Mesodermal cell (in vitro differentiated cells): ENCODE data around the gene DACH1.

Experiments
- H3K27ac ChIP-seq: 2 replicates; pipeline ENCODE4 v1.7.0; 2013; ENCODE audit warnings: mild to moderate bottlenecking, low read depth, low read length, moderate library complexity; ENCODE audit not compliant: severe bottlenecking
- H3K36me3 ChIP-seq: 2 replicates; pipeline ENCODE4 v1.7.1; 2013; ENCODE audit warnings: mild to moderate bottlenecking, low read length, moderate library complexity; ENCODE audit not compliant: control insufficient read depth, insufficient read depth
- H3K4me1 ChIP-seq: one replicate; pipeline ENCODE4 v1.7.1; 2013; ENCODE audit warnings: mild to moderate bottlenecking, low read length; ENCODE audit not compliant: insufficient read depth, control insufficient read depth, poor library complexity, severe bottlenecking
- H3K4me3 ChIP-seq: 2 replicates; pipeline ENCODE4 v1.7.0; 2013; ENCODE audit warnings: low read length, control low read depth, mild to moderate bottlenecking; ENCODE audit not compliant: insufficient read depth, poor library complexity, severe bottlenecking; ENCODE audit errors: extremely low read depth
- H3K9me3 ChIP-seq: 2 replicates; pipeline ENCODE4 v1.7.1; 2013; ENCODE audit warnings: mild to moderate bottlenecking, low read length, moderate library complexity; ENCODE audit not compliant: control insufficient read depth
- WGBS, 2 experiments: methylation state at CpG; one replicate each; pipeline ENCODE4 v1.1.5; 2013; ENCODE audit warnings: missing lambda C conversion rate in 2 of 2; ENCODE audit not compliant: insufficient coverage in 2 of 2; 5-methylcytosine and 5-hydroxymethylcytosine counted together

Gene DACH1

DNA sequence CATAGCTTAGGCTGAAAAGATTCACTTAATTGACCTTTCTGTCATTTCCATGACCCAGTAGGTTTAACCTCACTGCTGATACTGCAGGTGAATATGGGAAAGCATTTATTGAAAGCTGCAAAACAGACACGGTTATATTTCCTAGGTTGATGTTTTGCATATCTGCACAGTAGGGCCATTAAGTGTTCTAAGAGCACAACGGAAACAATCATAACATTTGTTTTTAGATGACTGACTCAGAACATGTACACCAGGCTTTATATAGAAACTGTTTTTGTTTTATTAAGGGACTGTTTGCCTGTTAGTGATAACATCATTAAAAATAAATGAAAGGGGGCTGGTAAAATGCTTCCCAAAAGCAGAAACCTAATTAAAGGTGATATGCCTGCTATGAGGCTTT is 367.8 kb downstream of the DACH1 start:
- WGBS, 2 experiments: 100% methylated on average over 1 of the region's 2 CpGs
- H3K27ac ChIP-seq: no peak overlapping the region
- H3K9me3 ChIP-seq: no peaks in the 10 kb centered on the region
- no peak overlapping the region for H3K4me3 ChIP-seq
- H3K4me1 ChIP-seq: no peaks in the 10 kb centered on the region
- H3K36me3 ChIP-seq: no peaks in the 10 kb centered on the region

DNA sequence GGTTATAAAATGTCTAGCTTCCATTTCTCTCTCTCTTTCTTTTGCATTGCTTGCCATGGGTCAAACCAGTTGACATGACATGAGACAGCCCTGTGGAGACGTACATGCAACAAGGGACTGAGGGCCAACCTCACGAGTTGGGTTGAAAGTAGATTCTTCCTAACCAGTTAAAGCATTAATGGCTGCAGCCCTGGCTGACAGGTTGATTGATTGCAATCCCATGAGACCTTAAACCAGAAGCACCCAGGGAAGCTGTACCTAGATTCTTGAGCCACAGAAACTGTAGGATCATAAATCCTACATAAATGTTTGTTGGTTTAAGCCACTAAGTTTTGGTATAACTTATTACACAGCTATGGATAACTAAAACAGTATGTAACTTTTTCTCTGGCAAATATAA is 373.8 kb downstream of the DACH1 start:
- Histone ChIP-seq H3K4me3 (no peak overlapping the region), H3K9me3 (no peaks in the 10 kb centered on the region), H3K36me3 (no peaks in the 10 kb centered on the region), H3K4me1 (no peaks in the 10 kb centered on the region), H3K27ac (no peak overlapping the region)
- 80 to 88% methylated on average over 1 to 2 of the region's 2 CpGs for WGBS, 2 experiments

DNA sequence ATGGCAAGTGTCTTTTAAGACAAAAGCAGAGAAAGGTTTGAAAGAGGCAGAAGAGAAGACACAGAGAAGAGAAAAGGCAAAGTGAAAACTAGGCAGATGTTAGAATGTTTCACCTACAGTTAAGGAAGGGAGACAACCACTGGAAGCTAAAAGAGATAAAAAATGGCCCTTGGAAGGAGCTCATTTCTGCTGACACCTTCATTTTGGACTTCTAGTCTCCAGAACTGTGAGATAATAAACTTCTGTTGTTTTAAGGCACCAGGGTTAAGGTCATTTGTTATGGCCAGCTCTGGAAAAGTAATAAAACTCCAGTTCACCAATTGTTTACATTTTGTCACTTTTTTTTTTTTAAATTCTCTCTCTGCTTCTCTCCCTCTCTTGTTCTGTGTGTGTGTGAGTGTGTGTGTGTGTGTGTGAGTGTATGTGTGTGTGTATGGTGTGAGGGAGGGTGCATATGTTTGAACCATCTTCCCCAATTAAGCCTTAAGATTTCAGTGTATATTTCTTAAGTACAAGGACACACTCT is 374.6 kb downstream of the DACH1 start:
- Histone ChIP-seq H3K4me3 (no peak overlapping the region), H3K36me3 (no peaks in the 10 kb centered on the region), H3K9me3 (no peaks in the 10 kb centered on the region), H3K4me1 (no peaks in the 10 kb centered on the region), H3K27ac (no peak overlapping the region)

DNA sequence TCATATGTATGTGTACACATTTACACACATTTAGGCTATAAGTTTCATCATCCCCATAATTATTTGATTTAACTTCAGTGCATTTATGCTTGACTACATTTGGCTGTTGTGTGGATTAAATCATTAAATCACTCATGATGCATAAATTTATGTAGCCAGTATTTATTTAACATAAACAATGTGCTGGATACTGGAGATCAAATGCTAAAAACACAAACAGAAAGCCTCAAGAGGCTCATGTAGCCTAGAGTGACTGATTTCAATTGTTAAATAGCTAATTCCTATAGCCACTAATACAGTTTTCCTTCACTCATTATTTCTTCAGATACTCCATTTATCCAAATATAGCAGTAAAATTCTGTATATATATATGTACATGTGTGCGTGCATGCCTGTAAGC is 376.0 kb downstream of the DACH1 start:
- no CpG with 5 or more reads among the region's 1 CpG for WGBS, 2 experiments
- H3K27ac ChIP-seq: no peak overlapping the region
- H3K36me3 ChIP-seq: no peaks in the 10 kb centered on the region
- no peaks in the 10 kb centered on the region for H3K9me3 ChIP-seq
- no peaks in the 10 kb centered on the region for H3K4me1 ChIP-seq
- H3K4me3 ChIP-seq: no peak overlapping the region

DNA sequence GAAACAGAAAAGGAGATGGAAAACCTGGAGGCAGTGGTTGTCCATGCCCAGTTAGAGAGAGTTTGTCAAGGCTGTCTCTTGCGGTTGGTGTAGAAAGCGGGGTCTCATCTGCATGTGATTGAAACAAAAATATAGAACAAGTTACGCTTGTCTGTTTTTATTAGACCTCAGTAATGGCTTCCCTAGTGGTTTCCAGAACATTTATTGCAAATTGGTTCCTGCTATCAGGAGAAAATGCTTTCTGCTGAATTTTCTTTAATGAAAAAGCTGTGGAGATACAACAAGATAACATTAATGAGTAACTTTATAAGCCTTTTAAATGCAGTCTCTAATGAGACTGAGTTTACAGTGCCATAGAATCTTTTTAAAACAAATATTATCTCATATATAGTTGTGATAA is 378.0 kb downstream of the DACH1 start:
- 100% methylated on average over 1 to 3 of the region's 3 CpGs for WGBS, 2 experiments

DNA sequence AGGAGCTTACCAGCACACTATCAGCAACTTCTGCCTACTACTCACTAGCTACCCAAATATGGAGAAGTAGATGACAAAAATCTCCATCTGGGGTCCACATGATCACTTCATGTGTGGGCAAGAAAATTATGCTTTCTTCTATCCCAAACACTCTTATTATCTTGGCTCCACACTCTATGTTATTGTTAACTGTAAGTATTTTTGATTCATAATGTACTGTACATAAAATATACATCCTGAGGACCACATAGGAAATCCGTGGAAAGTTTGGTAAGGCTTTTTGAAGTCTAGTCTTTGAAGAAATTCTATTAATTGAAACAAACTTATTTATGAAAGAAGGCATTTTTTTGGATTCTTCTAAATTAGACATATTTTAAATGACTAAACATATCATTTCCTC is 378.8 kb downstream of the DACH1 start:
- no peaks in the 10 kb centered on the region for H3K36me3 ChIP-seq
- no peaks in the 10 kb centered on the region for H3K4me1 ChIP-seq
- H3K9me3 ChIP-seq: no peaks in the 10 kb centered on the region
- no peak overlapping the region for H3K4me3 ChIP-seq
- no peak overlapping the region for H3K27ac ChIP-seq
- WGBS, 2 experiments: no CpG with 5 or more reads among the region's 1 CpG

More for the DNA sequence above, 378.0 kb downstream of the DACH1 start:
- H3K4me1 ChIP-seq: no peaks in the 10 kb centered on the region
- no peak overlapping the region for H3K27ac ChIP-seq
- H3K4me3 ChIP-seq: no peak overlapping the region
- H3K36me3 ChIP-seq: no peaks in the 10 kb centered on the region
- H3K9me3 ChIP-seq: no peaks in the 10 kb centered on the region

DNA sequence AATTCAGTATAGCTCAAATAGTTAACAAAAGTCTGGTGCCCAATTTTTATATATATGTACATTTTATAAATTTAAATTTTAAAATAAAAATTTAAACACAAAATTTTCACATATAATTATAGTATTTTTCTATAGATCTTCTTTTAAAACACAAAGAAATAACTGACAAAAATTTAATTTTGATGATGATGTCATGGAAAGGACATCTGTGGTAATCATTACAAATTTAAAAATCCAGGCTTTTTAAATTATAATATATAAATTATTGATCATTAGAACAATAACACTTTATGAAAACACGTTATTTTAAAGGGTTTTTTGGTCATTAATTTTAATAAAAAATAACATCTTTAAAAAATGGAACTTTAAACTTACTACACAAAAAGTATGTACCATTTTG is 381.1 kb downstream of the DACH1 start:
- Histone ChIP-seq H3K27ac (no peak overlapping the region), H3K4me1 (no peaks in the 10 kb centered on the region), H3K4me3 (no peak overlapping the region), H3K36me3 (no peaks in the 10 kb centered on the region), H3K9me3 (no peaks in the 10 kb centered on the region)
- WGBS, 2 experiments: no CpG with 5 or more reads among the region's 1 CpG

DNA sequence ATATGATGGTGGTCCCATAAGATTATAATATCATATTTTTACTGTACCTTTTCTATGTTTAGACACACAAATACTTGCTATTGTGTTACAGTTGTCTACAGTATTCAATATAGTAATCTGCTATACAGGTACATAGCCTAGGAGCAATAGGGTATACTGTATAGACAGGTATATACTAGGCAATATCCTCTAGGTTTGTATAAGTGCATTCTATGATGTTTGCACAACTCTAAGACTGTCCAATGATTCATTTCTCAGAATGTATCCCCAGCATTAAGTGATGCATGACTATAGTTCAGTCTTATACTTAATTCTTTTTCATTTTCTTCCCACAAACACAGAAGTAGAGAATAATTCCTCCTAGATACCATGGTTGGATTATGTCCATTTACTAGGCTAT is 383.3 kb downstream of the DACH1 start:
- Histone ChIP-seq H3K4me1 (no peaks in the 10 kb centered on the region), H3K9me3 (no peaks in the 10 kb centered on the region), H3K27ac (no peak overlapping the region), H3K36me3 (no peaks in the 10 kb centered on the region), H3K4me3 (no peak overlapping the region)

DNA sequence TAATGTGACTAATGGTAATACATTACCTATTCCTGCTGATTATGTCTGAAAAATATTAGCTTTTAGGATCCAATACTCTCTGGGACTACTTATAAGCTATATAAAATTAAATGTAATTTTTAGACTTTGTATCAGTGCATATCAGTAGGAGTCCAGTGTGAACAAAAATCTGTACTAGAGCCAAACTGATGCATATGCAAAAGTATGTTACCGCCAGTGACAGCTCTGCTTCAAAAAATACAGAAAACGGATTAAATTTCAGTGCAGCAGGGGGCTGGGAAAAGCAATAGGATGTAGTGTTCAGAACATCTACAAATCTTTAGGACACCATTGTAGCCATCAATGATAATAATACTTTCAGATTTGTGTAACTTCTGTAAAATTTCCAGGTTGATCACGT is 385.5 kb downstream of the DACH1 start:
- no peaks in the 10 kb centered on the region for H3K4me1 ChIP-seq
- no peak overlapping the region for H3K4me3 ChIP-seq
- WGBS, 2 experiments: 100% methylated on average over 2 of the region's 3 CpGs
- no peak overlapping the region for H3K27ac ChIP-seq
- H3K9me3 ChIP-seq: no peaks in the 10 kb centered on the region
- no peaks in the 10 kb centered on the region for H3K36me3 ChIP-seq

DNA sequence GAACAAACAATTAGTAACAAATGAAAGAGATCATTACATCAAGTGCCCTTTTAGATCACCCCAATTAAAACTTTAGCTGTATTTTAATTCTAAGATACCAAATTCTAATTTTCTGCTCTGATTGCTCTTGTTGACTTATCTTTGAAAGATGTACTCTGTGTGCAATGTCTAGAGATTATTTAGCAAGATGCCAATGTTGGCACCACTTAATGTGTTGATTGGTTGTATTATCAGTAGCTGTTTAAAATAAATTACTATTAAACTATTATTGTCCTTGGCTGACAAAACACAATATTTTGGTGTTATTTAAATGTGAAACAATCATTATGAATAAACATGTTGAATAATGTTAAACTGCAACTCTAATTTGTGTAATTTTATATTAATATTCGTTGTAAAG is 386.0 kb downstream of the DACH1 start:
- no peaks in the 10 kb centered on the region for H3K36me3 ChIP-seq
- H3K4me1 ChIP-seq: no peaks in the 10 kb centered on the region
- no peak overlapping the region for H3K4me3 ChIP-seq
- no peaks in the 10 kb centered on the region for H3K9me3 ChIP-seq
- no peak overlapping the region for H3K27ac ChIP-seq
- WGBS, 2 experiments: no CpG with 5 or more reads among the region's 1 CpG

DNA sequence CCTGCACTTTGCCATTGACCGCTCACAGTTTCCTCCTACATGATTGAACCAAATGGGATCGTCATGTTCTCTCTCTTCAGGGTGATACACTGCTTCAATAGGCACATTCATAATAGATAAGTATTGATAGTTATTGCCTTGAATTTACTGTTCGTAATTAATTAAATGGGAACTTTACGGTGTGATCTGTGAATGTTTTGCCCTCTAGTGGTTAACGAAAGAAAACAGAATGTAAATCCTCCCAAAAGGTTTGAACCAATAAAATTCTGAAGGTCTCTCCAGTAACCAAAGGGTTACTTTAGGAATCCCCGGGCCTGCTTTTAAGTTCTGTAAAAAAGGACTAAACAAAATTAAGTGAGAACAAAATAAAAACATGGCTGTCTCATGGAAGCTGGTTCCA is 389.3 kb downstream of the DACH1 start:
- no peaks in the 10 kb centered on the region for H3K36me3 ChIP-seq
- 68 to 100% methylated on average over 1 to 4 of the region's 6 CpGs for WGBS, 2 experiments
- no peaks in the 10 kb centered on the region for H3K9me3 ChIP-seq
- H3K4me3 ChIP-seq: no peak overlapping the region
- no peak overlapping the region for H3K27ac ChIP-seq
- no peaks in the 10 kb centered on the region for H3K4me1 ChIP-seq

DNA sequence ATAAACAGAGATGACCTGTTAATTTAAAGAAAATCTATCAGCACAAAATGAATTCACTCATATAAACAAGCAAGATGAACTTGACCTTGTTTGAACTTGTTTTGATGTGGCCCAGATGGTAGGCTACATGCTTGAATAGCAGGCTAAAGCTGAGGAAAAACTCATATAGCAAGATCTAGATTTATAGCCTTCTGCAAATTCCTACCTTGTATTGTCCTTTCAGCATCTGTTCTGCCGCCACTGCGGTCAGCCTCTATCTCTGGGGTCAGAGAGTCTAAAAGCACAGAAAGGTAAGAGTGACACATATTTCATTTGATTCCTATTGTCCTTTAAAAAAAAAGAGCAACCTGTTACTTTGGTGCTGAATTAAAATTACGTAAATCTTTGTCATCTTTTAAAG is 392.1 kb downstream of the DACH1 start:
- Histone ChIP-seq H3K9me3 (no peaks in the 10 kb centered on the region), H3K36me3 (no peaks in the 10 kb centered on the region), H3K27ac (no peak overlapping the region), H3K4me1 (no peaks in the 10 kb centered on the region), H3K4me3 (no peak overlapping the region)
- WGBS, 2 experiments: 88% methylated on average over 1 of the region's 3 CpGs
